NT2/D1 (cell line): ENCODE data around the gene CUL7.

Source experiments
- DNase-seq: peaks from one replicate; pipeline ENCODE4 v3.0.0-alpha.2; 2011; ENCODE audit warnings: low read depth, low spot score
- H3K27me3 ChIP-seq: 2 replicates; pipeline ENCODE4 v1.6.0; 2011; ENCODE audit warnings: mild to moderate bottlenecking; ENCODE audit not compliant: insufficient read length, insufficient read depth
- H3K36me3 ChIP-seq: 2 replicates; pipeline ENCODE4 v1.6.1; 2011; ENCODE audit warnings: mild to moderate bottlenecking, low read length, mixed read lengths; ENCODE audit not compliant: insufficient read depth, insufficient read length
- H3K4me1 ChIP-seq: 2 replicates; pipeline ENCODE4 v1.5.1; 2011; ENCODE audit not compliant: insufficient read depth, insufficient read length
- H3K4me3 ChIP-seq: 2 replicates; pipeline ENCODE4 v1.5.1; 2011; ENCODE audit warnings: low read depth; ENCODE audit not compliant: insufficient read length
- H3K9ac ChIP-seq: 2 replicates; pipeline ENCODE4 v1.6.0; 2011; ENCODE audit warnings: low read depth; ENCODE audit not compliant: insufficient read length
- H3K9me3 ChIP-seq: 2 replicates; pipeline ENCODE4 v1.5.1; 2011; ENCODE audit warnings: mild to moderate bottlenecking, low read length; ENCODE audit not compliant: insufficient read depth
- SUZ12 ChIP-seq: IDR thresholded peaks from 2 replicates; pipeline ENCODE4 v1.6.1; 2011; ENCODE audit not compliant: insufficient read length, insufficient read depth; ENCODE audit errors: extremely low read depth
- YY1 ChIP-seq: IDR thresholded peaks from 2 replicates; pipeline ENCODE4 v1.6.1; 2011; ENCODE audit not compliant: insufficient read length, insufficient read depth
- ZNF274 ChIP-seq: IDR thresholded peaks from 2 replicates; pipeline ENCODE4 v1.6.1; 2011; ENCODE audit warnings: mild to moderate bottlenecking, low read depth, low read length

The CUL7 gene

DNA sequence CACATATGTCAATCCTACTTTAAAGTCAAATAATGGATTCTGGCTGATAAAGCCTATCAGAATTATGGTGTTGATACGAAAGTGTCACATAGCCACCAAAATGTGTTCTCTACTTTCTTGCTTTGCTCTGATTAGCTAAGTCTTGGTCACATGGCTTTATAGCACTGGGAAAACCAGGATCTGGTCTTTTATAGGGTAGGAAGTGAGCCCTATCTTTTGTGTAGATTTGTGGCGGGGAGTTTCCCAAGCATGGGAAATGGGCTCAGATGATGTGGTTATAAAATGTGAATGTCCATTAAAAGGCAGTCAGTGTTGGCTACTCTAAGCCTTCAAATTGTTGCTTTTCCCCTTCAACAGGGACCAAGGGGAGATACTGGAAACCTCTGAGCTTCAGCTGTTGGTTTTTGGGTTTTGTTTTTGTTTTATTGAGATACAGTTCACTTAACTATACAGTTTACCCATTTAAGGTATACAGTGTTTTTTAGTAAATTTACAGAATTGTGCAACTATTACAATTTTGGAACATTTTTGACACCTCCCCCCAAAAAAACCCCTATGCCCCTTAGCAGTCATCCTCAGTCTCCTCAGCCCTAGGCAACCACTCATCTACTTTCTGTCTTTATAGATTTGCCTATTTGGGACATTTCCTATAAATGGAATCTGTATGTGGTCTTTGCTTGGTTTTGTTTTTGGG lies 20.0 kb downstream of the CUL7 start:
- DNase-seq = no peak
- TF ChIP-seq ZNF274 = no peak
- TF ChIP-seq YY1 = no peak
- no peak for TF ChIP-seq SUZ12
- peaks cover 73% of the 10 kb centered on the region for H3K36me3 ChIP-seq
- H3K9me3 ChIP-seq = no peaks in the 10 kb centered on the region
- no peak overlapping the region for H3K4me3 ChIP-seq
- no peaks in the 10 kb centered on the region for H3K27me3 ChIP-seq
- H3K4me1 ChIP-seq = no peaks in the 10 kb centered on the region
- no peak overlapping the region for H3K9ac ChIP-seq

DNA sequence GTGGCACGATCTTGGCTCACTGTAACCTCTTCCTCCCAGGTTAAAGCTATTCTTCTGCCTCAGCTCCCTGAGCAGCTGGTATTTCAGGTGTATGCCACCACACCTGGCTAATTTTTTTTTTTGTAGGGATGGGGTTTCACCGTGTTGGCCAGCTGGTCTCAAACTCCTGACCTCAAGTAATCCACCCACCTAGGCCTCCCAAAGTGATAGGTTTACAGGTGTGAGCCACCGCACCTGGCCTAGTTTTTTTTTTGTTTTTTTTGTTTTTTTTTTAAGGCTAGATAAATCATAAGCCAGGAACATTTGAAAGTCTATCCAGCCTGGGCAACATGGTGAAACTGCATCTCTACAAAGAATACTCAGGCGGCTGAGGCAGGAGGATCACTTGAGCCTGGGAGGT lies 21.3 kb downstream of the CUL7 start:
- TF ChIP-seq ZNF274 (no peak), SUZ12 (no peak)
- Histone ChIP-seq H3K9ac (no peak overlapping the region), H3K27me3 (no peaks in the 10 kb centered on the region), H3K9me3 (no peaks in the 10 kb centered on the region), H3K4me1 (no peaks in the 10 kb centered on the region), H3K4me3 (no peak overlapping the region), H3K36me3 (peaks cover 71% of the 10 kb centered on the region)
- no peak for DNase-seq

DNA sequence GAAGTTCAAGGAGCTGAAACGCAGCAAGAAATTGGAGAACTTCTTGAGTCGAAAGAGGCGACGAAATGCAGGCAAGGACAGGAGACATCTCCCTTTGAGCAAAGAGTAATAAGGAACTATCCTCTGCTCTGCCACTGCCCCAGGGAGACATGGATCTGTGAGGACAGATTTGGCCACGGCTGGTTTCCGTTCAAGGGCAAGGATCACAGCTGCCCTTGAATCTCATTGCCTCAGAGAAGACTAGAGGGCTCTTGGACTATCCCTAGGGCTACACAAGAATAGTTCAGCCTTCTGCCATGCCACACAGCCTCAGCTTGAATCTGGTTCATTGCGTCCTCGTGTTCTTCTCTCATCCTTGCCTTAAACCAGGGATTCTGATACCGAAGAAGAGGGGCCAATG lies 24.5 kb downstream of the CUL7 start:
- Histone ChIP-seq H3K36me3 (peaks cover 76% of the 10 kb centered on the region), H3K4me3 (no peak overlapping the region), H3K9me3 (no peaks in the 10 kb centered on the region), H3K9ac (no peak overlapping the region), H3K4me1 (no peaks in the 10 kb centered on the region), H3K27me3 (no peaks in the 10 kb centered on the region)
- no peak for TF ChIP-seq SUZ12
- TF ChIP-seq YY1 = no peak
- TF ChIP-seq ZNF274 = no peak
- DNase-seq = no peak

DNA sequence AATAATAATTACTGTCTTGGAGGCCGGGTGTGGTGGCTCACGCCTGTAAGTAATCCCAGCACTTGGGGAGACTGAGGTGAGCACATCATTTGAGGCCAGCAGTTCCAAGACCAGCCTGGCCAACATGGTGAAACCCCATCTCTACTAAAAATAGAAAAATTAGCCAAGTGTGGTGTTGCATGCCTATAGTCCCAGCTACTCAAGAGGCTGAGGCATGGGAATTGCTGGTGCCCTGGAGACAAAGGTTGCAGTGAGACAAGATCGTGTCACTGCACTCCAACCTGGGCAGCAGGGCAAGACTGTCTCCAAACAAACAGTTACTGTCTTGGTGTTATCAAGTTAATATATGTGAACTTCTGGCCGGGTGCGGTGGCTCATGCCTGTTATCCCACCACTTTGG lies 27.3 kb downstream of the CUL7 start:
- TF ChIP-seq ZNF274 (no peak), YY1 (no peak), SUZ12 (no peak)
- no peaks in the 10 kb centered on the region for H3K4me1 ChIP-seq
- H3K9me3 ChIP-seq = no peaks in the 10 kb centered on the region
- no peak overlapping the region for H3K4me3 ChIP-seq
- H3K36me3 ChIP-seq = peaks cover 68% of the 10 kb centered on the region
- no peak for DNase-seq
- H3K9ac ChIP-seq = no peak overlapping the region
- no peaks in the 10 kb centered on the region for H3K27me3 ChIP-seq

DNA sequence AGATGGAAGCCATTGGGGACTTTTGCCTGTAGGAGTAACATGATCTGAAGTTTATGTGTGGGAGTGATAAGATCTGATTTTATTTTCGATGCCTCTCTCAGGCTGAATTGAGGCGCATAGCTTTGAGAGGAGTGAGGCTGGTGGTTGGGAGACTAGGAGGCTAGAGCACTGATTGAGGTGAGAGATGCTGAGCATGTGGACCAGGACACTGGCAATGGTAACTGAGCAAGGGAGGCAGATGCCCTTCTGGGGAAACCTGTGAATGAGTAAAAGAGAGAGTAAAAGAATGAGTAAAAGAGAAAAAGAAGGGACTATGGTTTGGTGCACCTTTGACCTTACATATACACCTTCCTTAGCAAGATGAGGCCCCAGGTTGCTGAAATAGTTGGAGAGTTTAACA lies 29.2 kb downstream of the CUL7 start:
- TF ChIP-seq ZNF274 (no peak), SUZ12 (no peak), YY1 (no peak)
- H3K9me3 ChIP-seq = no peaks in the 10 kb centered on the region
- peaks cover 73% of the 10 kb centered on the region for H3K36me3 ChIP-seq

DNA sequence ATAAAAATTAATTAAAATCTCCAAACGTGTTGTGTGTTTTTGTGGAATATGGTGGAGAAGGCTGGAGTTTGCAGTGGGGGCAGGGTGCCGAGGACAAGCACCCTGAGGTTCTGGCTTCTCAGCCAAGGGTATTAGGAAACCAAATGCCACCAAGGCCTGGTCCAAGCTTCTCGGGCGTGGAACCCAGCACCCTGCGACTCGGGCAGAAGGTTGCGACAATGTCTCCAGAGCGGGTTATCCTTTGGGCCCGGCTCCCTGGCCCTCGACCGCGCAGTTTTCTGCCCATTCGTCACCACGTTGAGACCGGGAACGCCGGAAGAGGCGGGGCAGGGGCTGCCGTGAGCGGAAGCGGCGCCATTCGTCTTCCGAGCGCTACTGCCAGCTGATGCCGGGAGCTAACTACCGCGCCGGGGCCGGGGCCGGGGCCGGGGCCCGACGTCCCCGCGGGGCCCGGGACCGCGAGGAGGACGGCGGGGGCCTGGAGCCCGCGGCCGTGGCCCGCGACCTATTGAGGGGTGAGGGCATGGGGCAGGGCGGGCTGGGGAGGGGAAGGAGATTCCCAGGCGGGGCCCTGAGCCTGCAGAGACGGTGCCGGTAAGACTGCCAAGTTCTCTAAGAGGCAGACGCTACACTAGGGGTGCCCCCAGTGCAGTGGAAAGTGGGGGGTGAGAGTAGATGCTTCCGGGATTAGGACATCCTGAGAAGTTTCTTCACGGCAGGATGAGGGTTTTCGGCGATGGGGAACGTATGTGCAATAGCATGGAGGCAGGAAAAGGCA lies 32.2 kb downstream of the CUL7 start, which contains the start of gene RRP36:
Gene RRP36 (plus strand): TSS at position 354 of the 778 bp plus-strand sequence. CDS start 32 bp downstream, at position 386.
- peaks cover 70% of the 10 kb centered on the region for H3K36me3 ChIP-seq
- DNase-seq = no peak
- peak within 1 kb of the TSS; percentile 84 for H3K4me3 ChIP-seq
- no peaks in the 10 kb centered on the region for H3K9me3 ChIP-seq
- no peaks in the 10 kb centered on the region for H3K27me3 ChIP-seq
- H3K4me1 ChIP-seq = peaks cover 7% of the 10 kb centered on the region
- peak within 1 kb of the TSS; percentile 88 for H3K9ac ChIP-seq
- TF ChIP-seq YY1 (peak; percentile 18), SUZ12 (no peak)

More for the DNA sequence above, 29.2 kb downstream of the CUL7 start:
- Histone ChIP-seq H3K27me3 (no peaks in the 10 kb centered on the region), H3K9ac (no peak overlapping the region), H3K4me1 (peaks cover 6% of the 10 kb centered on the region), H3K4me3 (no peak overlapping the region)
- DNase-seq = no peak

DNA sequence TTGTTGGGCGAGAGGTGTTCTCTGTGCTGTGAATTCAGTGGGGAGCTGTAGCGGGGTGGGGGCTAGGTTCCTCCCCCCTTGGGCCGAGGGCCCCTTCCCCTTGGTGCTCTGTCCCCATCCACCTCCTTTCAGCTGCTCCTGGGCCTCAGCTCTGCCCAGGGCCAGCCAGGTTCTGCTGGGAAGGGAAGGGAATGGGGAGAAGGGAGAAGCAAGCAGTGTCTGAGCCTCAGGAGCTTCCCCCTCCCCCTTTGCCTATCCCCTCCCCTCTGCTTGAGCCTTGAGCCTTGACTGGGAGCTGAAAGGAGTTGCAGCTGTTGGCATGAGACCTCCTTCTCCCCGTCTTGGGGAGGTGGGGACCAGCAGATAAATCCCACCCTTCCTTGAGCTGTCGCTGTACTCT lies 32.8 kb downstream of the CUL7 start:
- peaks cover 68% of the 10 kb centered on the region for H3K36me3 ChIP-seq
- no peak for TF ChIP-seq ZNF274
- no peak for TF ChIP-seq YY1
- TF ChIP-seq SUZ12 = no peak
- DNase-seq = no peak
- H3K4me1 ChIP-seq = peaks cover 11% of the 10 kb centered on the region
- H3K9me3 ChIP-seq = no peaks in the 10 kb centered on the region
- peak overlapping the region; percentile 84 for H3K4me3 ChIP-seq
- no peaks in the 10 kb centered on the region for H3K27me3 ChIP-seq
- peak overlapping the region; percentile 88 for H3K9ac ChIP-seq
